Smooth muscle cell of bladder (primary cell): ENCODE results near the gene STXBP4. TPM values are rescaled to one million over a fixed set of nuclear protein-coding genes. Genes with fewer than 3 reads are reported as not detected.

Experiments
- total RNA-seq: library from RNA; depleted of rRNA; stranded (reverse); fragments of >200 nt; gene quantifications from 2 replicates; pipeline ENCODE4 v1.2.3, GENCODE V29; 2014

The STXBP4 gene, protein sequence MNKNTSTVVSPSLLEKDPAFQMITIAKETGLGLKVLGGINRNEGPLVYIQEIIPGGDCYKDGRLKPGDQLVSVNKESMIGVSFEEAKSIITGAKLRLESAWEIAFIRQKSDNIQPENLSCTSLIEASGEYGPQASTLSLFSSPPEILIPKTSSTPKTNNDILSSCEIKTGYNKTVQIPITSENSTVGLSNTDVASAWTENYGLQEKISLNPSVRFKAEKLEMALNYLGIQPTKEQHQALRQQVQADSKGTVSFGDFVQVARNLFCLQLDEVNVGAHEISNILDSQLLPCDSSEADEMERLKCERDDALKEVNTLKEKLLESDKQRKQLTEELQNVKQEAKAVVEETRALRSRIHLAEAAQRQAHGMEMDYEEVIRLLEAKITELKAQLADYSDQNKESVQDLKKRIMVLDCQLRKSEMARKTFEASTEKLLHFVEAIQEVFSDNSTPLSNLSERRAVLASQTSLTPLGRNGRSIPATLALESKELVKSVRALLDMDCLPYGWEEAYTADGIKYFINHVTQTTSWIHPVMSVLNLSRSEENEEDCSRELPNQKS
- 5.0 and 5.5 TPM in 2 replicates for total RNA-seq

GRCh38 chr17:54968262-54968987 lies at the start of gene STXBP4, which contains the start of gene COX11:
STXBP4 (plus strand) TSS chr17:54968765; CDS start chr17:54986220, 17,455 bp downstream.
COX11 (minus strand) TSS chr17:54968654; CDS start chr17:54968646, 8 bp downstream.

Other genes starting within 250 kb of the STXBP4 start
- 14.8 and 16.6 TPM in 2 replicates for gene TOM1L1, start 67.9 kb upstream of the STXBP4 start, total RNA-seq
- 73.8 and 79.5 TPM in 2 replicates for gene COX11, start 111 bp upstream of the STXBP4 start, total RNA-seq